Gastrocnemius medialis (tissue), 4 donors: ENCODE results near the gene OR7C2.

Experiments
- POLR2A ChIP-seq, 2 donors: fragments of 450-650 bp; IDR thresholded peaks; one replicate each; pipeline ENCODE4 v1.6.1; 2017; ENCODE audit warnings: antibody characterized with exemption in 2 of 2, mild to moderate bottlenecking in 2 of 2, moderate library complexity in 2 of 2
- TF ChIP-seq, protein P1 (sequence below), 5 experiments: fragments of 450-650 bp in 3 of 5; fragments of 200-600 bp in 2 of 5; sonication (generic) in 2 of 5; IDR thresholded peaks in 4 of 5; conservative IDR thresholded peaks in 1 of 5; 1 replicate in 4 of 5; 2 replicates in 1 of 5; pipeline ENCODE4 v1.5.1; 2016 to 2019; ENCODE audit warnings: antibody characterized with exemption in 5 of 5, mild to moderate bottlenecking in 3 of 5, moderate library complexity in 3 of 5

DNA sequence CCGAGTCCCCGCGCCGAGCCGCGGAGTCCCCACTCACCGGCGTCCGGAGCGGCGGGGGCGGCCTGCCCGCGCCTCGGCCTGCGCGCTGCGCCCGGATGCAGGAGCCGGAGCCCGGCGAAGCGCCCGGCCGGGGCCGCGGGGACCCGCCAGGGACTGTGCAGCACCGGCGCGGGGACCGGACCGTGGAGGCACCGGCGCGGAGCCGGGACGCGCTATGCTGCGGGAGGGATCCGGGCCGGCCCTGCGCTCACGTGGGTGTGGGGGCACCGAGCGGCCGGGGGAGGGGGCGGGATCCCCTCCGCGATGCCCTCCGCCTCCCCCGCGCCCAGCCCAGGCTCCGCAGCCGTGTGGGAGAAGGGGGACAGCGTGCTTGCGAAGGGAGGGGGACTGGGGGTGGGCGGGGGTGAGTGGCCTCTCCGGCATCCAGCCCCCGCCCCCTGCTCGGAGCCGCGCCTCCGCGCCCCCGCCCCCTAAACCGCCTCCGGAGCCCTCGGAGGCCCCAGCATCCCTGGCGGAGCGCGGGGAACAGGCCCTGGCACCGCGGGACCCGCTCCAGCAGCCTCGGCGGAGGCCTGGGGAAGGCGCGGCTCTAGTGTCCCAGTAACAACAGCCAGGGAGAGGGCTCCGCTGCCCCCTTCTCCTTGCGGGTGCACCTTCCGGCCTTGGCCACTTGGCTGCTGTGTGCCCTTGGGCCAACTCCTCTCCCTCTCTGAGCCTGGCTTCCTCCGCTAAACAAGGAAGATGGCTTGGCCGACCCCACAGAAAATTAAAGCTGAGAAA lies 38.4 kb downstream of the OR7C2 start, which contains the start of gene SLC1A6:
- TF ChIP-seq, protein P1, sequence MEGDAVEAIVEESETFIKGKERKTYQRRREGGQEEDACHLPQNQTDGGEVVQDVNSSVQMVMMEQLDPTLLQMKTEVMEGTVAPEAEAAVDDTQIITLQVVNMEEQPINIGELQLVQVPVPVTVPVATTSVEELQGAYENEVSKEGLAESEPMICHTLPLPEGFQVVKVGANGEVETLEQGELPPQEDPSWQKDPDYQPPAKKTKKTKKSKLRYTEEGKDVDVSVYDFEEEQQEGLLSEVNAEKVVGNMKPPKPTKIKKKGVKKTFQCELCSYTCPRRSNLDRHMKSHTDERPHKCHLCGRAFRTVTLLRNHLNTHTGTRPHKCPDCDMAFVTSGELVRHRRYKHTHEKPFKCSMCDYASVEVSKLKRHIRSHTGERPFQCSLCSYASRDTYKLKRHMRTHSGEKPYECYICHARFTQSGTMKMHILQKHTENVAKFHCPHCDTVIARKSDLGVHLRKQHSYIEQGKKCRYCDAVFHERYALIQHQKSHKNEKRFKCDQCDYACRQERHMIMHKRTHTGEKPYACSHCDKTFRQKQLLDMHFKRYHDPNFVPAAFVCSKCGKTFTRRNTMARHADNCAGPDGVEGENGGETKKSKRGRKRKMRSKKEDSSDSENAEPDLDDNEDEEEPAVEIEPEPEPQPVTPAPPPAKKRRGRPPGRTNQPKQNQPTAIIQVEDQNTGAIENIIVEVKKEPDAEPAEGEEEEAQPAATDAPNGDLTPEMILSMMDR (IDR thresholded peaks at IDR 0.05 in 4 of 5, conservative IDR thresholded peaks at IDR 0.05 in 1 of 5): no peak
- TF ChIP-seq POLR2A (IDR thresholded peaks at IDR 0.05): no peak
